Fibroblast of lung (primary cell): ENCODE measurements around the gene PRKAR1A.

Experiments used
- CTCF ChIP-seq, 2 donors: IDR thresholded peaks in 1 of 2; conservative IDR thresholded peaks in 1 of 2; 1 replicate in 1 of 2; 2 replicates in 1 of 2; pipeline ENCODE4 v1.5.1; 2011 to 2012; ENCODE audit warnings: low read length in 2 of 2, control low read depth in 1 of 2, inconsistent platforms in 1 of 2, low read depth in 1 of 2, mild to moderate bottlenecking in 1 of 2
- EZH2 ChIP-seq: IDR thresholded peaks from 2 replicates; pipeline ENCODE4 v1.5.1; 2012; ENCODE audit warnings: low read length, control low read depth, mild to moderate bottlenecking; ENCODE audit errors: missing control alignments

GRCh38 chr17:68512247-68512959, at the start of gene PRKAR1A:
- no peak for TF ChIP-seq CTCF (conservative IDR thresholded peaks at IDR 0.05 in 1 of 2, IDR thresholded peaks at IDR 0.05 in 1 of 2; ENCODE audit: low read depth in 1 of 2, low read length in 2 of 2)
- no peak for TF ChIP-seq EZH2
